ENCODE results near the gene RPGR.

The RPGR gene

GRCh38 chrX:38318606-38319005, 8.7 kb downstream of the RPGR start:
- H3K27ac ChIP-seq (replicated peaks): peak overlapping the region; percentile 85
- H3K4me3 ChIP-seq (replicated peaks; ENCODE audit: insufficient read depth, low read length): no peak overlapping the region
- no peak for DNase-seq (ENCODE audit: low read depth in 1 of 2, low spot score in 1 of 2)
- H3K27me3 ChIP-seq (ENCODE audit: insufficient read depth, poor library complexity, severe bottlenecking): no peaks in the 10 kb centered on the region
- no peak for TF ChIP-seq POLR2AphosphoS5 (IDR thresholded peaks at IDR 0.05; ENCODE audit: low read depth)
- TF ChIP-seq, protein P1, sequence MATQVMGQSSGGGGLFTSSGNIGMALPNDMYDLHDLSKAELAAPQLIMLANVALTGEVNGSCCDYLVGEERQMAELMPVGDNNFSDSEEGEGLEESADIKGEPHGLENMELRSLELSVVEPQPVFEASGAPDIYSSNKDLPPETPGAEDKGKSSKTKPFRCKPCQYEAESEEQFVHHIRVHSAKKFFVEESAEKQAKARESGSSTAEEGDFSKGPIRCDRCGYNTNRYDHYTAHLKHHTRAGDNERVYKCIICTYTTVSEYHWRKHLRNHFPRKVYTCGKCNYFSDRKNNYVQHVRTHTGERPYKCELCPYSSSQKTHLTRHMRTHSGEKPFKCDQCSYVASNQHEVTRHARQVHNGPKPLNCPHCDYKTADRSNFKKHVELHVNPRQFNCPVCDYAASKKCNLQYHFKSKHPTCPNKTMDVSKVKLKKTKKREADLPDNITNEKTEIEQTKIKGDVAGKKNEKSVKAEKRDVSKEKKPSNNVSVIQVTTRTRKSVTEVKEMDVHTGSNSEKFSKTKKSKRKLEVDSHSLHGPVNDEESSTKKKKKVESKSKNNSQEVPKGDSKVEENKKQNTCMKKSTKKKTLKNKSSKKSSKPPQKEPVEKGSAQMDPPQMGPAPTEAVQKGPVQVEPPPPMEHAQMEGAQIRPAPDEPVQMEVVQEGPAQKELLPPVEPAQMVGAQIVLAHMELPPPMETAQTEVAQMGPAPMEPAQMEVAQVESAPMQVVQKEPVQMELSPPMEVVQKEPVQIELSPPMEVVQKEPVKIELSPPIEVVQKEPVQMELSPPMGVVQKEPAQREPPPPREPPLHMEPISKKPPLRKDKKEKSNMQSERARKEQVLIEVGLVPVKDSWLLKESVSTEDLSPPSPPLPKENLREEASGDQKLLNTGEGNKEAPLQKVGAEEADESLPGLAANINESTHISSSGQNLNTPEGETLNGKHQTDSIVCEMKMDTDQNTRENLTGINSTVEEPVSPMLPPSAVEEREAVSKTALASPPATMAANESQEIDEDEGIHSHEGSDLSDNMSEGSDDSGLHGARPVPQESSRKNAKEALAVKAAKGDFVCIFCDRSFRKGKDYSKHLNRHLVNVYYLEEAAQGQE (IDR thresholded peaks at IDR 0.05; ENCODE audit: insufficient replicate concordance, low read depth): no peak

DNA sequence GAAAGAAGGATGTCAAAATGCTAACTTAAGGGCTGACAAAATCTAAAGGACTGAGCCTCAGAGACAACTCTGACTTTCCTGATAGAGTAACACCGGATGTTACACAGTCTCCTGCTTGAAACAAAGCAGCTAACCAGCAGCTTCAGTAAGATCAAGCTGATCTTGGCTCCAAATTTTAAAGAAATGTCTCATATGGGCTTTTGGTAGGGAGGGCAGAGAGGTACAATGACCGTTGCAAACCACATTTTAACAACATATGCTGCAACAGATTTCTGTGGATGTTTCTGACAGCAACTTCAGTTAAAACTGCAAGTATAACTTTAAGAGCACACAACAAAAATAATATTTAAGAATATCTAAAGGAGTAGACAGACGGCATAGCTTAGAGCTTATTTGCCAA, 9.1 kb downstream of the RPGR start:
- DNase-seq (ENCODE audit: low read depth in 1 of 2, low spot score in 1 of 2): peak; percentile 29 to 57
- H3K27ac ChIP-seq (replicated peaks): peak overlapping the region; percentile 85
- H3K27me3 ChIP-seq (ENCODE audit: insufficient read depth, poor library complexity, severe bottlenecking): no peaks in the 10 kb centered on the region
- TF ChIP-seq, protein P1 (IDR thresholded peaks at IDR 0.05; ENCODE audit: insufficient replicate concordance, low read depth): no peak
- TF ChIP-seq POLR2AphosphoS5 (IDR thresholded peaks at IDR 0.05; ENCODE audit: low read depth) (no peak), CTCF (IDR thresholded peaks at IDR 0.05; ENCODE audit: insufficient read depth, low read length) (no peak), GABPA (IDR thresholded peaks at IDR 0.05; ENCODE audit: low read depth) (no peak), SPI1 (IDR thresholded peaks at IDR 0.05; ENCODE audit: borderline replicate concordance, low read depth) (no peak)
- no peak overlapping the region for H3K4me3 ChIP-seq (replicated peaks; ENCODE audit: insufficient read depth, low read length)

- no peak overlapping the region for H3K27ac ChIP-seq (replicated peaks)
- H3K4me3 ChIP-seq (replicated peaks; ENCODE audit: insufficient read depth, low read length): no peak overlapping the region
- H3K27me3 ChIP-seq (ENCODE audit: insufficient read depth, poor library complexity, severe bottlenecking): no peaks in the 10 kb centered on the region
- no peak for DNase-seq (ENCODE audit: low read depth in 1 of 2, low spot score in 1 of 2)
- TF ChIP-seq GABPA (IDR thresholded peaks at IDR 0.05; ENCODE audit: low read depth): no peak
- TF ChIP-seq, protein P1 (IDR thresholded peaks at IDR 0.05; ENCODE audit: insufficient replicate concordance, low read depth): no peak
- no peak for TF ChIP-seq POLR2AphosphoS5 (IDR thresholded peaks at IDR 0.05; ENCODE audit: low read depth)
- TF ChIP-seq SPI1 (IDR thresholded peaks at IDR 0.05; ENCODE audit: borderline replicate concordance, low read depth): no peak
- no peak for TF ChIP-seq CTCF (IDR thresholded peaks at IDR 0.05; ENCODE audit: insufficient read depth, low read length)
Observed at GRCh38 chrX:38315186-38315585, 12.1 kb downstream of the RPGR start.

GRCh38 chrX:38313190-38313589, 14.1 kb downstream of the RPGR start:
- DNase-seq (ENCODE audit: low read depth in 1 of 2, low spot score in 1 of 2): no peak
- Histone ChIP-seq H3K27ac (replicated peaks) (no peak overlapping the region), H3K27me3 (ENCODE audit: insufficient read depth, poor library complexity, severe bottlenecking) (no peaks in the 10 kb centered on the region), H3K4me3 (replicated peaks; ENCODE audit: insufficient read depth, low read length) (no peak overlapping the region)
- no peak for TF ChIP-seq GABPA (IDR thresholded peaks at IDR 0.05; ENCODE audit: low read depth)

Measured in HL-60 (cell line).